DND-41 (cell line): ENCODE data around the gene FAM200C.

Experiments used
- ATAC-seq: fragments of 200-7000 bp; cut with Tn5 transposase; 3 replicates; pipeline ENCODE4 v1.9.1; 2021; ENCODE audit warnings: low read depth; ENCODE audit not compliant: insufficient read depth
- DNase-seq: peaks from one replicate; pipeline ENCODE4 v3.0.0-alpha.2; 2020
- H2AFZ ChIP-seq: 2 replicates; pipeline ENCODE4 v1.6.0; 2012; ENCODE audit warnings: low read depth, low read length
- H3K27ac ChIP-seq: 2 replicates; pipeline ENCODE4 v1.5.1; 2012; ENCODE audit warnings: low read length, inconsistent platforms
- H3K27me3 ChIP-seq: fragments of 200-600 bp; sonication (generic); 2 replicates; pipeline ENCODE4 v1.6.0; 2012; ENCODE audit warnings: low read length, mild to moderate bottlenecking, inconsistent platforms; ENCODE audit not compliant: insufficient read depth, poor library complexity
- H3K36me3 ChIP-seq: 2 replicates; pipeline ENCODE4 v1.5.1; 2012; ENCODE audit warnings: low read length, inconsistent platforms; ENCODE audit not compliant: insufficient read depth
- H3K4me1 ChIP-seq: 2 replicates; pipeline ENCODE4 v1.5.1; 2012; ENCODE audit warnings: mild to moderate bottlenecking, low read length; ENCODE audit not compliant: insufficient read depth
- H3K4me2 ChIP-seq: 2 replicates; pipeline ENCODE4 v1.6.0; 2012; ENCODE audit warnings: mild to moderate bottlenecking, moderate library complexity, low read length, inconsistent platforms; ENCODE audit not compliant: insufficient read depth
- H3K4me3 ChIP-seq, 2 experiments: fragments of 200-600 bp in 1 of 2; shearing (Covaris generic) in 1 of 2; 2 replicates each; pipeline ENCODE4 v1.5.1; 2012 to 2016; ENCODE audit warnings: inconsistent platforms in 2 of 2, low read length in 2 of 2, mild to moderate bottlenecking in 2 of 2, low read depth in 1 of 2, moderate library complexity in 1 of 2
- H3K79me2 ChIP-seq: 2 replicates; pipeline ENCODE4 v1.6.0; 2012; ENCODE audit warnings: low read length, inconsistent platforms; ENCODE audit not compliant: insufficient read depth
- H3K9ac ChIP-seq: 2 replicates; pipeline ENCODE4 v1.6.0; 2012; ENCODE audit warnings: low read depth, mild to moderate bottlenecking, inconsistent platforms, low read length, moderate library complexity
- H3K9me3 ChIP-seq: 2 replicates; pipeline ENCODE4 v1.5.1; 2012; ENCODE audit warnings: low read length, moderate library complexity, mild to moderate bottlenecking, inconsistent platforms; ENCODE audit not compliant: insufficient read depth, severe bottlenecking
- H4K20me1 ChIP-seq: 2 replicates; pipeline ENCODE4 v1.6.0; 2012; ENCODE audit warnings: low read length; ENCODE audit not compliant: insufficient read depth
- CTCF ChIP-seq: IDR thresholded peaks from 2 replicates; pipeline ENCODE4 v1.5.1; 2012; ENCODE audit warnings: borderline replicate concordance, low read length, moderate library complexity, mild to moderate bottlenecking; ENCODE audit not compliant: poor library complexity, severe bottlenecking; ENCODE audit errors: extremely low read depth
- EZH2 ChIP-seq: IDR thresholded peaks from 3 replicates; pipeline ENCODE4 v1.6.1; 2012; ENCODE audit warnings: borderline replicate concordance, low read depth, mild to moderate bottlenecking, moderate library complexity, low read length, inconsistent platforms; ENCODE audit not compliant: severe bottlenecking

FAM200C gene

DNA sequence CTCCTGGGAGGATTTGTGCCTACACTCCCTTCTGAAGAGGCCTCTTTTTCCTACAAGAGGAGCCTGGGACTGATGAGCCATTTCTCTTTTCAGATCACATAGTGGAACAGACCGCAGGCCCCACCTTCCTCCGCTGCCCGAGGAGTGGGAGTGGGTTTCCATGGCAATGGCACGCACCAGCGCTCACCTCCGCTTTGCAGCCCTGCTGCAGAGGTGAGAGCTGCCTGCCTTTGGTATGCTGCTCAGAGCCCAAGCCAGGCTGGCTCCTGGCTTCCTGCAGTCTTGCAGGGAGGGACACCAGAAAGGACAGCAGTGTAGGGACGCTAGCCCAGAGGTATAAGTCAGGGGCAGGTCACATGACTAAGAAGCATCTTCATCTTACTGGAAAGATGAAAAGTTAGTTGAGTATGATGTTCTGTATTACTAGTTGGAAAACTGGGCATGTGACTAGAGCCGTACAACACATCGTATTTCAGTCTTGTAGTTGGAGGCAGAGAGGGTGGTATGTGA is 34.2 kb upstream of the FAM200C start:
- H3K9ac ChIP-seq: no peak overlapping the region
- ATAC-seq (no peak), DNase-seq (no peak)
- H3K4me1 ChIP-seq: peaks cover 11% of the 10 kb centered on the region
- H3K4me3 ChIP-seq: no peak overlapping the region
- H3K27ac ChIP-seq: no peak overlapping the region
- no peaks in the 10 kb centered on the region for H3K79me2 ChIP-seq
- H2AFZ ChIP-seq: no peak overlapping the region
- H4K20me1 ChIP-seq: no peaks in the 10 kb centered on the region
- H3K27me3 ChIP-seq: no peaks in the 10 kb centered on the region
- H3K9me3 ChIP-seq: no peaks in the 10 kb centered on the region
- no peak for TF ChIP-seq EZH2
- TF ChIP-seq CTCF: no peak
- H3K4me2 ChIP-seq: no peak overlapping the region
- H3K36me3 ChIP-seq: peaks cover 10% of the 10 kb centered on the region; the same call in 1 of the 2 replicates

GRCh38 chr5:160432787-160433186 is 32.9 kb upstream of the FAM200C start:
- Histone ChIP-seq H3K4me3 (no peak overlapping the region), H3K4me1 (no peaks in the 10 kb centered on the region), H3K9me3 (no peaks in the 10 kb centered on the region), H3K9ac (no peak overlapping the region), H3K4me2 (no peak overlapping the region), H3K27me3 (no peaks in the 10 kb centered on the region), H3K27ac (no peak overlapping the region), H3K36me3 (peaks cover 23% of the 10 kb centered on the region; the same call in 1 of the 2 replicates), H3K79me2 (no peaks in the 10 kb centered on the region), H2AFZ (no peak overlapping the region), H4K20me1 (no peaks in the 10 kb centered on the region)
- DNase-seq (no peak), ATAC-seq (no peak)
- no peak for TF ChIP-seq CTCF
- TF ChIP-seq EZH2: no peak

DNA sequence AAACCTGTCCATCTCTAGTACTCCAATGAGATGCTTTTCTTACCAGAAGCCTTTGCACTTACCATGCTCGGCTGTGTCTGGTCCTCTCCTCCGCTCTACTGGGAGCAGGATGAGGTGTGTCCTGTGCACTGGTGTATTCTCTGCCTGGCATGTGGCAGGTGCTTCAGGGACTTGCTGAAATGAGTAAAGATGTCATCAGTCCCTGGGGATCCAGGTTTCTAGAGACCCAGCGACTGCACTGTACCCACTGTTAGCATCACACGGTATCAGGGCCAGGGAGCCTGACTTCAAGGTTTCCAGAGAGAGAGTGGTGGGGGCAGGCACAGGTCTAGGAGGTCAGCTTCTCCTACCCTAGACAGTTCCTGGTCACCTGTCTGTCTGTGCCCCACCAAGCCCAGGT is 32.3 kb upstream of the FAM200C start:
- TF ChIP-seq CTCF (no peak), EZH2 (no peak)
- H3K9ac ChIP-seq: no peak overlapping the region
- no peak overlapping the region for H3K4me3 ChIP-seq
- no peak overlapping the region for H2AFZ ChIP-seq
- H3K27me3 ChIP-seq: no peaks in the 10 kb centered on the region
- no peaks in the 10 kb centered on the region for H3K79me2 ChIP-seq
- DNase-seq (no peak), ATAC-seq (0 out of 3 replicates have a peak, but pooled peaks have one; percentile 34)
- H3K36me3 ChIP-seq: peaks cover 29% of the 10 kb centered on the region
- no peaks in the 10 kb centered on the region for H3K4me1 ChIP-seq
- H4K20me1 ChIP-seq: no peaks in the 10 kb centered on the region
- no peaks in the 10 kb centered on the region for H3K9me3 ChIP-seq
- no peak overlapping the region for H3K4me2 ChIP-seq
- no peak overlapping the region for H3K27ac ChIP-seq

DNA sequence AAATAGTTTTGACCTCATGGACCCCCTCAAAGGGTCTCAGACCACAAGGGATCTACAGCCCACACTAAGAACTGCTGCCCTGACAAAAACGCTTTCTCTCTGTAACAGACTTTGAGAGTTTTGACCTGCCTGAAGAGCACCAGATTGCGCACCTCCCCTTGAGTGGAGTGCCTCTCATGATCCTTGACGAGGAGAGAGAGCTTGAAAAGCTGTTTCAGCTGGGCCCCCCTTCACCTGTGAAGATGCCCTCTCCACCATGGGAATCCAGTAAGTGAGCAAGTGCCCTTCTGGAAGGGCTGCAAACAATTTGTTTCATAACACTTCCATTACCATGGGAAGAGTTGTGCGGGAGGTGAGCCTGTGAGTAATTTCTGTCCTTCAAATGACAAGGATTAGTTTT is 27.8 kb upstream of the FAM200C start:
- H3K27ac ChIP-seq: no peak overlapping the region
- H4K20me1 ChIP-seq: peaks cover 5% of the 10 kb centered on the region; the same call in 1 of the 2 replicates
- H3K36me3 ChIP-seq: peaks cover 68% of the 10 kb centered on the region
- TF ChIP-seq CTCF: no peak
- TF ChIP-seq EZH2: no peak
- H3K9me3 ChIP-seq: no peaks in the 10 kb centered on the region
- no peak for ATAC-seq
- H3K4me2 ChIP-seq: no peak overlapping the region
- no peak overlapping the region for H3K9ac ChIP-seq
- no peak for DNase-seq
- no peak overlapping the region for H2AFZ ChIP-seq
- H3K4me1 ChIP-seq: peaks cover 39% of the 10 kb centered on the region
- peaks cover 37% of the 10 kb centered on the region for H3K79me2 ChIP-seq
- H3K27me3 ChIP-seq: no peaks in the 10 kb centered on the region
- no peak overlapping the region for H3K4me3 ChIP-seq
